ENCODE measurements around the gene C6orf89.
A peak's percentile ranks its signal among the peaks of the same experiment; 100 is the strongest.

The C6orf89 gene

GRCh38 chr6:36885461-36886401 lies at the start of gene C6orf89:
TSS of gene C6orf89 (plus strand) at chr6:36885952. CDS start at chr6:36899445, 13,493 bp downstream.
- peak; percentile 98 for DNase-seq

- DNase-seq = no peak
These were observed 49.4 kb upstream of the C6orf89 start for GRCh38 chr6:36836111-36837021.

- DNase-seq = no peak
These were observed 48.8 kb upstream of the C6orf89 start for GRCh38 chr6:36837022-36837339.

- no peak for DNase-seq
These were observed 48.1 kb upstream of the C6orf89 start for GRCh38 chr6:36837686-36838085.

- DNase-seq = peak; percentile 7
These were observed 46.6 kb upstream of the C6orf89 start, which contains the start of gene CPNE5 for GRCh38 chr6:36838896-36839748. TSS of gene CPNE5 (minus strand) at chr6:36839444. CDS start at chr6:36839377, 67 bp downstream.

- peak; percentile 65 for DNase-seq
These were observed 45.9 kb upstream of the C6orf89 start for GRCh38 chr6:36839749-36840431.

GRCh38 chr6:36840432-36841403 lies 45.0 kb upstream of the C6orf89 start:
- peak; percentile 54 for DNase-seq

GRCh38 chr6:36841756-36842155 lies 44.0 kb upstream of the C6orf89 start:
- no peak for DNase-seq

GRCh38 chr6:36843170-36843569 lies 42.6 kb upstream of the C6orf89 start:
- no peak for DNase-seq

GRCh38 chr6:36844232-36845170 lies 41.3 kb upstream of the C6orf89 start:
- no peak for DNase-seq

- DNase-seq = no peak
These were observed 40.5 kb upstream of the C6orf89 start for GRCh38 chr6:36845233-36845632.

GRCh38 chr6:36847152-36847551 lies 38.6 kb upstream of the C6orf89 start:
- DNase-seq = no peak

GRCh38 chr6:36847991-36848390 lies 37.8 kb upstream of the C6orf89 start:
- DNase-seq = no peak

GRCh38 chr6:36848658-36849441 lies 36.9 kb upstream of the C6orf89 start:
- no peak for DNase-seq

GRCh38 chr6:36850021-36850420 lies 35.7 kb upstream of the C6orf89 start:
- DNase-seq = no peak

GRCh38 chr6:36851149-36851614 lies 34.6 kb upstream of the C6orf89 start:
- peak; percentile 38 for DNase-seq

GRCh38 chr6:36851626-36852025 lies 34.1 kb upstream of the C6orf89 start:
- DNase-seq = no peak

GRCh38 chr6:36852481-36853147 lies 33.1 kb upstream of the C6orf89 start:
- DNase-seq = no peak

Measured in CD4-positive, alpha-beta T cell treated with Interleukin-6 for 4 hours (primary cell).